IMR-90 (cell line): ENCODE results near the gene BRINP1.

Experiments used
- BHLHE40 ChIP-seq: fragments of 150-350 bp; IDR thresholded peaks from 2 replicates; pipeline ENCODE4 v1.6.1; 2016; ENCODE audit warnings: mild to moderate bottlenecking, low read depth, low read length
- CEBPB ChIP-seq: IDR thresholded peaks from 2 replicates; pipeline ENCODE4 v1.6.1; 2012; ENCODE audit warnings: low read depth, low read length, improper control_type of control experiment
- ELK1 ChIP-seq: fragments of 150-350 bp; IDR thresholded peaks from 2 replicates; pipeline ENCODE4 v1.6.1; 2016; ENCODE audit warnings: low read depth, mild to moderate bottlenecking, low read length, moderate library complexity, borderline replicate concordance
- FOS ChIP-seq: fragments of 150-350 bp; IDR thresholded peaks from 2 replicates; pipeline ENCODE4 v1.6.1; 2016; ENCODE audit warnings: low read depth, low read length
- MAZ ChIP-seq: IDR thresholded peaks from 2 replicates; pipeline ENCODE4 v1.6.1; 2012; ENCODE audit warnings: low read depth, mild to moderate bottlenecking, low read length, improper control_type of control experiment, moderate library complexity, borderline replicate concordance
- MXI1 ChIP-seq: IDR thresholded peaks from 2 replicates; pipeline ENCODE4 v1.6.1; 2012; ENCODE audit warnings: low read depth, mild to moderate bottlenecking, low read length, moderate library complexity, borderline replicate concordance
- POLR2A ChIP-seq: IDR thresholded peaks from 2 replicates; pipeline ENCODE4 v1.6.1; 2012; ENCODE audit warnings: mild to moderate bottlenecking, low read depth, low read length
- RAD21 ChIP-seq: IDR thresholded peaks from 2 replicates; pipeline ENCODE4 v1.6.1; 2012; ENCODE audit warnings: low read length, improper control_type of control experiment
- RCOR1 ChIP-seq: IDR thresholded peaks from 2 replicates; pipeline ENCODE4 v1.6.1; 2012; ENCODE audit warnings: mild to moderate bottlenecking, low read length, improper control_type of control experiment; ENCODE audit not compliant: insufficient replicate concordance
- RFX5 ChIP-seq: IDR thresholded peaks from 2 replicates; pipeline ENCODE4 v1.8.0; 2012; ENCODE audit warnings: low read depth, mild to moderate bottlenecking, low read length, moderate library complexity
- SMC3 ChIP-seq: fragments of 150-350 bp; IDR thresholded peaks from 2 replicates; pipeline ENCODE4 v1.6.1; 2016; ENCODE audit warnings: low read depth, mild to moderate bottlenecking, antibody characterized with exemption, low read length, moderate library complexity
- TF ChIP-seq, protein P1 (sequence below): conservative IDR thresholded peaks from 2 replicates; pipeline ENCODE4 v1.5.1; 2012; ENCODE audit warnings: mild to moderate bottlenecking, low read depth, low read length, improper control_type of control experiment
- TF ChIP-seq, protein P2 (sequence below): fragments of 150-350 bp; IDR thresholded peaks from 2 replicates; pipeline ENCODE4 v1.6.1; 2017; ENCODE audit warnings: mild to moderate bottlenecking, antibody characterized with exemption, low read length, low read depth

GRCh38 chr9:119185298-119185697 is 183.9 kb downstream of the BRINP1 start:
- TF ChIP-seq, protein P1, sequence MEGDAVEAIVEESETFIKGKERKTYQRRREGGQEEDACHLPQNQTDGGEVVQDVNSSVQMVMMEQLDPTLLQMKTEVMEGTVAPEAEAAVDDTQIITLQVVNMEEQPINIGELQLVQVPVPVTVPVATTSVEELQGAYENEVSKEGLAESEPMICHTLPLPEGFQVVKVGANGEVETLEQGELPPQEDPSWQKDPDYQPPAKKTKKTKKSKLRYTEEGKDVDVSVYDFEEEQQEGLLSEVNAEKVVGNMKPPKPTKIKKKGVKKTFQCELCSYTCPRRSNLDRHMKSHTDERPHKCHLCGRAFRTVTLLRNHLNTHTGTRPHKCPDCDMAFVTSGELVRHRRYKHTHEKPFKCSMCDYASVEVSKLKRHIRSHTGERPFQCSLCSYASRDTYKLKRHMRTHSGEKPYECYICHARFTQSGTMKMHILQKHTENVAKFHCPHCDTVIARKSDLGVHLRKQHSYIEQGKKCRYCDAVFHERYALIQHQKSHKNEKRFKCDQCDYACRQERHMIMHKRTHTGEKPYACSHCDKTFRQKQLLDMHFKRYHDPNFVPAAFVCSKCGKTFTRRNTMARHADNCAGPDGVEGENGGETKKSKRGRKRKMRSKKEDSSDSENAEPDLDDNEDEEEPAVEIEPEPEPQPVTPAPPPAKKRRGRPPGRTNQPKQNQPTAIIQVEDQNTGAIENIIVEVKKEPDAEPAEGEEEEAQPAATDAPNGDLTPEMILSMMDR, result no peak
- TF ChIP-seq, protein P2, sequence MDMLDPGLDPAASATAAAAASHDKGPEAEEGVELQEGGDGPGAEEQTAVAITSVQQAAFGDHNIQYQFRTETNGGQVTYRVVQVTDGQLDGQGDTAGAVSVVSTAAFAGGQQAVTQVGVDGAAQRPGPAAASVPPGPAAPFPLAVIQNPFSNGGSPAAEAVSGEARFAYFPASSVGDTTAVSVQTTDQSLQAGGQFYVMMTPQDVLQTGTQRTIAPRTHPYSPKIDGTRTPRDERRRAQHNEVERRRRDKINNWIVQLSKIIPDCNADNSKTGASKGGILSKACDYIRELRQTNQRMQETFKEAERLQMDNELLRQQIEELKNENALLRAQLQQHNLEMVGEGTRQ, result no peak
- no peak for TF ChIP-seq POLR2A
- no peak for TF ChIP-seq SMC3
- TF ChIP-seq RFX5, result no peak
- TF ChIP-seq ELK1, result no peak
- TF ChIP-seq CEBPB, result no peak
- TF ChIP-seq RCOR1, result no peak
- TF ChIP-seq FOS, result no peak
- no peak for TF ChIP-seq BHLHE40
- TF ChIP-seq RAD21, result no peak
- no peak for TF ChIP-seq MAZ
- TF ChIP-seq MXI1, result no peak
